22Rv1 (cell line): ENCODE results near the gene NXPH2.

Experiments used
- H3K27ac ChIP-seq: fragments of 450-650 bp; 2 replicates; pipeline ENCODE4 v1.5.1; 2017
- CTCF ChIP-seq: fragments of 450-650 bp; IDR thresholded peaks from 2 replicates; pipeline ENCODE4 v1.5.1; 2017; ENCODE audit warnings: mild to moderate bottlenecking
- ZFX ChIP-seq: fragments of 450-650 bp; IDR thresholded peaks from 2 replicates; pipeline ENCODE4 v1.6.1; 2017; ENCODE audit warnings: antibody characterized with exemption, borderline replicate concordance

The NXPH2 gene

GRCh38 chr2:138732651-138733050 is 47.5 kb downstream of the NXPH2 start:
- TF ChIP-seq CTCF (no peak), ZFX (no peak)
- no peak overlapping the region for H3K27ac ChIP-seq

GRCh38 chr2:138730497-138731030 is 49.6 kb downstream of the NXPH2 start:
- no peak for TF ChIP-seq ZFX
- TF ChIP-seq CTCF, result no peak
- H3K27ac ChIP-seq, result no peak overlapping the region

GRCh38 chr2:138727956-138728355 is 52.2 kb downstream of the NXPH2 start:
- TF ChIP-seq ZFX (no peak), CTCF (no peak)
- H3K27ac ChIP-seq, result no peak overlapping the region

- H3K27ac ChIP-seq, result no peak overlapping the region
- no peak for TF ChIP-seq ZFX
- no peak for TF ChIP-seq CTCF
These were observed 53.5 kb downstream of the NXPH2 start for GRCh38 chr2:138726681-138727080.

GRCh38 chr2:138724729-138725459 is 55.3 kb downstream of the NXPH2 start:
- H3K27ac ChIP-seq, result peak overlapping the region; percentile 66
- TF ChIP-seq CTCF (no peak), ZFX (no peak)

GRCh38 chr2:138724327-138724726 is 55.9 kb downstream of the NXPH2 start:
- no peak for TF ChIP-seq CTCF
- TF ChIP-seq ZFX, result no peak
- peak overlapping the region; percentile 66 for H3K27ac ChIP-seq

- H3K27ac ChIP-seq, result no peak overlapping the region
- TF ChIP-seq ZFX (no peak), CTCF (no peak)
These were observed 56.8 kb downstream of the NXPH2 start for GRCh38 chr2:138723196-138723987.
